Measurements from ENCODE around the gene LRRC74B. TPM values are rescaled to one million over a fixed set of nuclear protein-coding genes. Genes with fewer than 3 reads are reported as not detected.
"Not testable (repeated sequence)": the region's sequence is repeated elsewhere in the genome, so short reads cannot be mapped to it uniquely, and the experiment has no call there.

LRRC74B gene
- total RNA-seq, 2 donors from 2014 or later, result not detected

- no peak overlapping the region for H3K4me3 ChIP-seq
- DNase-seq (ENCODE audit: low spot score), result peak; percentile 16
- H3K4me1 ChIP-seq, result no peaks in the 10 kb centered on the region
- no peak for TF ChIP-seq CTCF (IDR thresholded peaks at IDR 0.05)
- no peak overlapping the region for H3K27ac ChIP-seq
- no peaks in the 10 kb centered on the region for H3K9me3 ChIP-seq
- no peaks in the 10 kb centered on the region for H3K27me3 ChIP-seq
- no peaks in the 10 kb centered on the region for H3K36me3 ChIP-seq
These were observed 47.2 kb downstream of the LRRC74B start for GRCh38 chr22:21092797-21093554.

- H3K27me3 ChIP-seq, H3K9me3 ChIP-seq, H3K27ac ChIP-seq, H3K4me3 ChIP-seq, H3K4me1 ChIP-seq, H3K36me3 ChIP-seq: not testable (repeated sequence)
- peak; percentile 9 for DNase-seq (ENCODE audit: low spot score)
These were observed 47.9 kb downstream of the LRRC74B start for GRCh38 chr22:21093555-21094137.

- no peaks in the 10 kb centered on the region for H3K4me1 ChIP-seq
- no peaks in the 10 kb centered on the region for H3K9me3 ChIP-seq
- no peak for TF ChIP-seq CTCF (IDR thresholded peaks at IDR 0.05)
- H3K27ac ChIP-seq, result no peak overlapping the region
- no peak overlapping the region for H3K4me3 ChIP-seq
- no peak for DNase-seq (ENCODE audit: low spot score)
- no peaks in the 10 kb centered on the region for H3K27me3 ChIP-seq
- H3K36me3 ChIP-seq, result no peaks in the 10 kb centered on the region
These were observed 49.4 kb downstream of the LRRC74B start for GRCh38 chr22:21094911-21095772.

- Histone ChIP-seq H3K36me3 (no peaks in the 10 kb centered on the region), H3K9me3 (no peaks in the 10 kb centered on the region), H3K27me3 (no peaks in the 10 kb centered on the region), H3K4me1 (no peaks in the 10 kb centered on the region), H3K27ac (no peak overlapping the region), H3K4me3 (no peak overlapping the region)
- DNase-seq (ENCODE audit: low spot score), result no peak
- TF ChIP-seq CTCF (IDR thresholded peaks at IDR 0.05), result no peak
These were observed 50.0 kb downstream of the LRRC74B start for GRCh38 chr22:21095773-21096107.

GRCh38 chr22:21096878-21097277 lies 51.1 kb downstream of the LRRC74B start:
- H3K9me3 ChIP-seq; DNase-seq (ENCODE audit: low spot score); H3K4me3 ChIP-seq; H3K4me1 ChIP-seq; H3K27ac ChIP-seq; H3K27me3 ChIP-seq; H3K36me3 ChIP-seq: not testable (repeated sequence)

- H3K4me1 ChIP-seq, result no peaks in the 10 kb centered on the region
- no peak overlapping the region for H3K27ac ChIP-seq
- H3K4me3 ChIP-seq, result no peak overlapping the region
- H3K27me3 ChIP-seq, result no peaks in the 10 kb centered on the region
- H3K9me3 ChIP-seq, result no peaks in the 10 kb centered on the region
- DNase-seq (ENCODE audit: low spot score), result no peak
- H3K36me3 ChIP-seq, result no peaks in the 10 kb centered on the region
- TF ChIP-seq CTCF (IDR thresholded peaks at IDR 0.05), result no peak
These were observed 52.4 kb downstream of the LRRC74B start for GRCh38 chr22:21098099-21098671.
